ENCODE results near the gene MRPS18B.
"Not testable (repeated sequence)": the region's sequence is repeated elsewhere in the genome, so short reads cannot be mapped to it uniquely, and the experiment has no call there.

The MRPS18B gene

GRCh38 chr6:30641048-30641447 is 23.4 kb downstream of the MRPS18B start:
- DNase-seq (ENCODE audit: low read depth in 2 of 2), result no peak

GRCh38 chr6:30643656-30644055 is 26.0 kb downstream of the MRPS18B start:
- no peak for DNase-seq (ENCODE audit: low read depth in 2 of 2)

GRCh38 chr6:30644769-30645168 is 27.1 kb downstream of the MRPS18B start:
- no peak for DNase-seq (ENCODE audit: low read depth in 2 of 2)

- DNase-seq (ENCODE audit: low read depth in 2 of 2), result no peak
Measured at GRCh38 chr6:30645989-30646388, 28.3 kb downstream of the MRPS18B start.

- DNase-seq (ENCODE audit: low read depth in 2 of 2), result peak; percentile 72 to 76
Measured at GRCh38 chr6:30646450-30647241, 29.0 kb downstream of the MRPS18B start, which contains the start of gene C6orf136. Gene C6orf136, plus strand, starts transcription at chr6:30647133. Its CDS starts 99 bp downstream, at chr6:30647232.

GRCh38 chr6:30647242-30648116 is 29.8 kb downstream of the MRPS18B start:
- DNase-seq (ENCODE audit: low read depth in 2 of 2), result no peak

- no peak for DNase-seq (ENCODE audit: low read depth in 2 of 2)
Measured at GRCh38 chr6:30651143-30651542, 33.5 kb downstream of the MRPS18B start.

GRCh38 chr6:30654798-30655742 is 37.4 kb downstream of the MRPS18B start:
- no peak for DNase-seq (ENCODE audit: low read depth in 2 of 2)

GRCh38 chr6:30655743-30656094 is 38.1 kb downstream of the MRPS18B start:
- DNase-seq (ENCODE audit: low read depth in 2 of 2), result no peak

- DNase-seq (ENCODE audit: low read depth in 2 of 2), result no peak
Measured at GRCh38 chr6:30656513-30656912, 38.9 kb downstream of the MRPS18B start.

- DNase-seq (ENCODE audit: low read depth in 2 of 2), result no peak
Measured at GRCh38 chr6:30657454-30657853, 39.8 kb downstream of the MRPS18B start.

GRCh38 chr6:30657922-30658321 is 40.3 kb downstream of the MRPS18B start:
- not testable (repeated sequence) for DNase-seq (ENCODE audit: low read depth in 2 of 2)

- DNase-seq (ENCODE audit: low read depth in 2 of 2), result no peak
Measured at GRCh38 chr6:30664994-30665767, 47.5 kb downstream of the MRPS18B start.

- not testable (repeated sequence) for DNase-seq (ENCODE audit: low read depth in 2 of 2)
Measured at GRCh38 chr6:30666300-30666699, 48.7 kb downstream of the MRPS18B start.

GRCh38 chr6:30670760-30671527 is 53.3 kb downstream of the MRPS18B start:
- DNase-seq (ENCODE audit: low read depth in 2 of 2), result no peak

GRCh38 chr6:30672445-30673253 is 55.0 kb downstream of the MRPS18B start, which contains the start of gene DHX16:
Gene DHX16, minus strand, starts transcription at chr6:30673006. Its CDS starts 165 bp downstream, at chr6:30672841.
- DNase-seq (ENCODE audit: low read depth in 2 of 2), result peak; percentile 96 to 97
